Natural killer cell (primary cell): ENCODE results near the gene PKMYT1. TPM values are rescaled to one million over a fixed set of nuclear protein-coding genes. Genes with fewer than 3 reads are reported as not detected.

ENCODE experiments used
- ATAC-seq, 3 donors: fragments of 150-1000 bp in 2 of 3; fragments of 200-7000 bp in 1 of 3; cut with Tn5 transposase; 1 replicate in 1 of 3; 2 replicates in 2 of 3; pipeline ENCODE4 v1.10.0; 2021; ENCODE audit warnings: mild to moderate bottlenecking in 2 of 3, moderate library complexity in 2 of 3
- DNase-seq, 2 donors: peaks; one replicate each; pipeline versions ENCODE4 v3.0.0 to v3.0.0-alpha.2; 2013 to 2021; ENCODE audit warnings: mixed read lengths in 1 of 2
- H3K27ac ChIP-seq: one replicate; pipeline ENCODE4 v1.5.1; 2013; ENCODE audit warnings: mild to moderate bottlenecking, low read length
- H3K27me3 ChIP-seq: one replicate; pipeline ENCODE4 v1.6.1; 2013; ENCODE audit warnings: low read length; ENCODE audit not compliant: control insufficient read depth, insufficient read depth
- H3K36me3 ChIP-seq: one replicate; pipeline ENCODE4 v1.6.1; 2013; ENCODE audit warnings: low read length; ENCODE audit not compliant: control insufficient read depth, insufficient read depth
- H3K4me1 ChIP-seq: one replicate; pipeline ENCODE4 v1.6.1; 2013; ENCODE audit warnings: low read length; ENCODE audit not compliant: control insufficient read depth, insufficient read depth
- H3K4me3 ChIP-seq: one replicate; pipeline ENCODE4 v1.5.1; 2013; ENCODE audit warnings: low read length
- H3K9me3 ChIP-seq: one replicate; pipeline ENCODE4 v1.6.1; 2013; ENCODE audit warnings: low read length; ENCODE audit not compliant: control insufficient read depth, insufficient read depth
- H3K27ac Mint-ChIP-seq, 2 donors: one replicate each; pipeline ENCODE4 v1.8.0; 2022; ENCODE audit warnings: mild to moderate bottlenecking in 2 of 2, mixed read lengths in 2 of 2, moderate library complexity in 1 of 2
- H3K27me3 Mint-ChIP-seq, 2 donors: one replicate each; pipeline ENCODE4 v1.8.0; 2022; ENCODE audit warnings: low read depth in 2 of 2, mixed read lengths in 2 of 2
- H3K36me3 Mint-ChIP-seq: one replicate; pipeline ENCODE4 v1.8.0; 2022; ENCODE audit warnings: mixed read lengths
- H3K4me1 Mint-ChIP-seq, 2 donors: one replicate each; pipeline ENCODE4 v1.8.0; 2022; ENCODE audit warnings: mixed read lengths in 2 of 2
- H3K4me3 Mint-ChIP-seq: one replicate; pipeline ENCODE4 v1.8.0; 2022; ENCODE audit warnings: mild to moderate bottlenecking, moderate library complexity, mixed read lengths
- H3K9me3 Mint-ChIP-seq, 2 donors: one replicate each; pipeline ENCODE4 v1.8.0; 2022; ENCODE audit warnings: mixed read lengths in 2 of 2
- CTCF ChIP-seq: fragments of 200-600 bp; IDR thresholded peaks from one replicate; pipeline ENCODE4 v1.8.0; 2022; ENCODE audit warnings: antibody characterized with exemption
- WGBS: methylation state at CpG from one replicate; pipeline ENCODE4 v1.1.7; 2013; ENCODE audit warnings: missing lambda C conversion rate; ENCODE audit not compliant: insufficient coverage; 5-methylcytosine and 5-hydroxymethylcytosine counted together
- intact Hi-C: fragments of 100-400 bp; cut with micrococcal nuclease; formaldehyde crosslinking; loops from one replicate; pipeline ENCODE4 v1.14.2; 2022
- total RNA-seq, 4 donors: library from RNA; stranded (reverse); fragments of 120-200 nt in 1 of 4; gene quantifications; one replicate each; pipeline versions ENCODE4 v1.2.3 to v1.2.4, GENCODE V29; 2013 to 2022

The PKMYT1 gene
- total RNA-seq, 3 donors from 2014 or later (not counting 1 experiment from before 2014, with no cell fraction given), result 2.6 to 5.9 (median 3.5) TPM

DNA sequence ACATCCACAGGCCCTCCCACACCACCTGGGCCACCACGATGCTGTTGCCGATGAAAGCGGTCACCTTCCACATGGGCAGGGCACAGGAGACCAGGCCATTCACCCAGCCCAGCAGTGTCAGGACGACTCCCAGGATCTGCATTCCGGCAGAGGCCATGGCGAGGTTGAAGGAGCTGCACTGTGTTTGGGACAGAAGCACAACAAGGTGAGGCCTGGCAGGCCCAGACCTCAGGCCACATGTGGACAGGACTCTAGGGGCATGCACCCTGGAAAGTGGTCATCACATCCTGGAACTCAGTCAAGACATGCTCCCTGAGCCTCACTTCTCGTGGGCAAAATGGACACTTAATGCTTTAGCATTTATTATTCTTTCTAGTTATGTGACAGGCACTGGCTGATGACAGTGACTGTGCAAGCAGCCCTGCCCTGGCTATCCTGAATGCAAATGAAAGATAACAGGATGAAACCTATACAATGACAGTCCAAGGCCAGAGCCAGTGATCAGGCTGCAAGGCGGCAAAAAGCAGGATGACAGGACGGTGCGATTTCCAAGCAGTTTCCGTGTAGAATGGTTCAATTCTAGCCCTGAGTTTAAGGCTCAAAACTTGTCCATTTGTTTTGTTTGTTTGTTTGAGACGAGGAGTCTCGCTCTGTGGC lies 35.7 kb upstream of the PKMYT1 start:
- intact Hi-C loops, result no loop called here
- H3K9me3 ChIP-seq, result no peaks in the 10 kb centered on the region
- no peak overlapping the region for H3K27ac ChIP-seq
- Mint-ChIP-seq H3K4me1 (peaks cover 5 to 19% of the 10 kb centered on the region in 2 donors), H3K4me3 (no peak overlapping the region), H3K36me3 (no peaks in the 10 kb centered on the region), H3K27me3 (peaks cover 0 to 5% of the 10 kb centered on the region in 2 donors), H3K27ac (no peak overlapping the region), H3K9me3 (no peaks in the 10 kb centered on the region)
- H3K4me1 ChIP-seq, result peaks cover 27% of the 10 kb centered on the region
- 95% methylated on average over 13 of the region's 13 CpGs for WGBS
- H3K27me3 ChIP-seq, result peaks cover 6% of the 10 kb centered on the region
- no peaks in the 10 kb centered on the region for H3K36me3 ChIP-seq
- no peak for TF ChIP-seq CTCF
- no peak for ATAC-seq
- DNase-seq, result no peak
- no peak overlapping the region for H3K4me3 ChIP-seq

GRCh38 chr16:3014971-3015370 lies 34.7 kb upstream of the PKMYT1 start:
- Mint-ChIP-seq H3K27ac (no peak overlapping the region), H3K4me1 (peaks cover 3 to 8% of the 10 kb centered on the region in 2 donors), H3K36me3 (no peaks in the 10 kb centered on the region), H3K27me3 (peaks cover 0 to 5% of the 10 kb centered on the region in 2 donors), H3K9me3 (no peaks in the 10 kb centered on the region), H3K4me3 (no peak overlapping the region)
- ATAC-seq, result no peak
- Histone ChIP-seq H3K9me3 (no peaks in the 10 kb centered on the region), H3K36me3 (no peaks in the 10 kb centered on the region), H3K4me3 (no peak overlapping the region), H3K27ac (no peak overlapping the region), H3K4me1 (peaks cover 19% of the 10 kb centered on the region), H3K27me3 (peaks cover 6% of the 10 kb centered on the region)
- intact Hi-C loops, result no loop called here
- WGBS, result 96% methylated on average over 6 of the region's 6 CpGs
- TF ChIP-seq CTCF, result no peak
- DNase-seq, result no peak

GRCh38 chr16:3013998-3014690 lies 33.9 kb upstream of the PKMYT1 start:
- H3K27ac Mint-ChIP-seq, result no peak overlapping the region
- Histone ChIP-seq H3K4me1 (peaks cover 11% of the 10 kb centered on the region), H3K4me3 (no peak overlapping the region), H3K27ac (no peak overlapping the region), H3K9me3 (no peaks in the 10 kb centered on the region), H3K36me3 (no peaks in the 10 kb centered on the region), H3K27me3 (peaks cover 6% of the 10 kb centered on the region)
- H3K4me3 Mint-ChIP-seq, result no peak overlapping the region
- 88% methylated on average over 12 of the region's 12 CpGs for WGBS
- intact Hi-C loops, result no loop called here
- DNase-seq (no peak), ATAC-seq (no peak)
- TF ChIP-seq CTCF, result no peak
- no peaks in the 10 kb centered on the region for H3K9me3 Mint-ChIP-seq
- H3K27me3 Mint-ChIP-seq, result peaks cover 0 to 5% of the 10 kb centered on the region in 2 donors
- peaks cover 0 to 5% of the 10 kb centered on the region in 2 donors for H3K4me1 Mint-ChIP-seq
- H3K36me3 Mint-ChIP-seq, result no peaks in the 10 kb centered on the region
